Nephron progenitor cell (in vitro differentiated cells): Measurements from ENCODE around the gene CARNS1.
A peak's percentile ranks its signal among the peaks of the same experiment; 100 is the strongest.

ENCODE experiments used
- DNase-seq: peaks from one replicate; pipeline ENCODE4 v3.0.0; 2021
- H3K27ac Mint-ChIP-seq: 2 replicates; pipeline ENCODE4 v1.8.0; 2021; ENCODE audit warnings: mild to moderate bottlenecking, moderate library complexity, mixed read lengths
- H3K27me3 Mint-ChIP-seq: 2 replicates; pipeline ENCODE4 v1.8.0; 2021; ENCODE audit warnings: mild to moderate bottlenecking, low read depth, mixed read lengths; ENCODE audit not compliant: poor library complexity
- H3K36me3 Mint-ChIP-seq: 2 replicates; pipeline ENCODE4 v1.8.0; 2021; ENCODE audit warnings: low read depth, mixed read lengths
- H3K4me1 Mint-ChIP-seq: 2 replicates; pipeline ENCODE4 v1.8.0; 2021; ENCODE audit warnings: mixed read lengths
- H3K4me3 Mint-ChIP-seq: 2 replicates; pipeline ENCODE4 v1.8.0; 2021; ENCODE audit warnings: mild to moderate bottlenecking, moderate library complexity, mixed read lengths
- H3K9me3 Mint-ChIP-seq: 2 replicates; pipeline ENCODE4 v1.8.0; 2021; ENCODE audit warnings: mild to moderate bottlenecking, moderate library complexity, mixed read lengths
- CTCF ChIP-seq: fragments of 200-600 bp; sonication (generic); IDR thresholded peaks from 2 replicates; pipeline ENCODE4 v1.5.0; 2021; ENCODE audit warnings: antibody characterized with exemption

CARNS1 gene

GRCh38 chr11:67435727-67436458 is 20.4 kb downstream of the CARNS1 start:
- Mint-ChIP-seq H3K27ac (no peak overlapping the region), H3K4me3 (no peak overlapping the region), H3K36me3 (peaks cover 14% of the 10 kb centered on the region), H3K4me1 (peaks cover 11% of the 10 kb centered on the region), H3K27me3 (no peaks in the 10 kb centered on the region), H3K9me3 (no peaks in the 10 kb centered on the region)
- TF ChIP-seq CTCF, result no peak
- no peak for DNase-seq

- Mint-ChIP-seq H3K9me3 (no peaks in the 10 kb centered on the region), H3K4me3 (no peak overlapping the region), H3K27ac (peak overlapping the region; percentile 43), H3K4me1 (peaks cover 11% of the 10 kb centered on the region), H3K27me3 (no peaks in the 10 kb centered on the region), H3K36me3 (peaks cover 13% of the 10 kb centered on the region)
- no peak for TF ChIP-seq CTCF
- DNase-seq, result no peak
Measured at GRCh38 chr11:67436459-67437081, 21.1 kb downstream of the CARNS1 start.

- TF ChIP-seq CTCF, result no peak
- H3K27me3 Mint-ChIP-seq, result no peaks in the 10 kb centered on the region
- no peaks in the 10 kb centered on the region for H3K9me3 Mint-ChIP-seq
- H3K36me3 Mint-ChIP-seq, result peaks cover 6% of the 10 kb centered on the region
- H3K4me3 Mint-ChIP-seq, result no peak within 1 kb of the TSS
- peak within 1 kb of the TSS; percentile 43 for H3K27ac Mint-ChIP-seq
- peaks cover 10% of the 10 kb centered on the region for H3K4me1 Mint-ChIP-seq
- no peak for DNase-seq
Measured at GRCh38 chr11:67437082-67437808, 21.8 kb downstream of the CARNS1 start, which contains the start of gene PTPRCAP. Gene PTPRCAP, minus strand, starts transcription at chr11:67437682. Its CDS starts 63 bp downstream, at chr11:67437619.

GRCh38 chr11:67437809-67438157 is 22.3 kb downstream of the CARNS1 start:
- TF ChIP-seq CTCF, result no peak
- Mint-ChIP-seq H3K4me3 (no peak overlapping the region), H3K36me3 (peaks cover 5% of the 10 kb centered on the region), H3K9me3 (no peaks in the 10 kb centered on the region), H3K4me1 (peaks cover 15% of the 10 kb centered on the region), H3K27ac (no peak overlapping the region), H3K27me3 (no peaks in the 10 kb centered on the region)
- no peak for DNase-seq

- Mint-ChIP-seq H3K4me3 (no peak overlapping the region), H3K4me1 (peaks cover 15% of the 10 kb centered on the region), H3K9me3 (no peaks in the 10 kb centered on the region), H3K27me3 (no peaks in the 10 kb centered on the region), H3K27ac (no peak overlapping the region), H3K36me3 (peaks cover 5% of the 10 kb centered on the region)
- no peak for DNase-seq
- TF ChIP-seq CTCF, result no peak
Measured at GRCh38 chr11:67438158-67438902, 22.9 kb downstream of the CARNS1 start.
